CD4-positive, alpha-beta T cell treated with Interleukin-4 for 4 hours (primary cell): ENCODE measurements around the gene TKTL1.
"Not testable (repeated sequence)": the region's sequence is repeated elsewhere in the genome, so short reads cannot be mapped to it uniquely, and the experiment has no call there.

Experiments used
- DNase-seq: peaks from one replicate; pipeline ENCODE4 v3.0.0-alpha.2; 2020

Gene TKTL1

DNA sequence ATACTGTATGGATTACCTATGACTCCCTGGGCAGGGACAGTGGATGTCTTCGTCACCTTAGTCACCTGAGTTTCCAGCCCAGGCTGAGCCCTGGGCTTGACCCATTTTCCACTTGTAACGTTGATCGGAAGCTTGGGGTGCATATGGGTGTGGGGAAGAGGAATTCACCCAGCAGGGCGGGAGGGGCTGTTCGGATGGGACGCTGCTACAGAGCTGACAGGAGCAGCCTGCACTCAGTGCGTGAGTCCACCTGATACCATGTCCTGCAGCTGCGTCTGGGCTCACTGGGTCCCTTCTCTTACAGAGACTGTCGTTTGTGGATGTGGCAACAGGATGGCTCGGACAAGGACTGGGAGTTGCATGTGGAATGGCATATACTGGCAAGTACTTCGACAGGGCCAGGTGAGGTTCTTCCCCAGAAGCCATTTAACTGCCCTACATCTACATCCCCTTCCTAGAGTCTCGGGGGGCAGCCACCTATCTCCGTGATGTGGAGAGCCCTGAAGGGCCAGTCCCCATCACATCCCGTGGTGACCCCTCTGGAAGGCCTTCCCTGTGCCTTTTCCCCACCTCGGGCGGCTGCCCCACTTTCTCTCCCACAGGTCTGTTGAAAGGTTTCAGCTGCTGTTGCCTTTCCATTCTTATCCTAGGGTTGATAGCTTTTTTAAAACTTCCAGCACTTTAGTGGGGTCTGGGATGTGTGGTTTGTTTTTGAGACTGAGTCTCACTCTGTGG, 13.6 kb downstream of the TKTL1 start:
- DNase-seq, result no peak

GRCh38 chrX:154310616-154311536, 15.3 kb downstream of the TKTL1 start:
- DNase-seq, result no peak

GRCh38 chrX:154312116-154312515, 16.5 kb downstream of the TKTL1 start:
- no peak for DNase-seq

GRCh38 chrX:154313147-154313546, 17.6 kb downstream of the TKTL1 start:
- DNase-seq, result peak; percentile 29

- no peak for DNase-seq
Measured at GRCh38 chrX:154315416-154315815, 19.8 kb downstream of the TKTL1 start.

GRCh38 chrX:154317391-154317995, 21.9 kb downstream of the TKTL1 start:
- DNase-seq, result no peak

- no peak for DNase-seq
Measured at GRCh38 chrX:154320406-154320805, 24.8 kb downstream of the TKTL1 start.

DNA sequence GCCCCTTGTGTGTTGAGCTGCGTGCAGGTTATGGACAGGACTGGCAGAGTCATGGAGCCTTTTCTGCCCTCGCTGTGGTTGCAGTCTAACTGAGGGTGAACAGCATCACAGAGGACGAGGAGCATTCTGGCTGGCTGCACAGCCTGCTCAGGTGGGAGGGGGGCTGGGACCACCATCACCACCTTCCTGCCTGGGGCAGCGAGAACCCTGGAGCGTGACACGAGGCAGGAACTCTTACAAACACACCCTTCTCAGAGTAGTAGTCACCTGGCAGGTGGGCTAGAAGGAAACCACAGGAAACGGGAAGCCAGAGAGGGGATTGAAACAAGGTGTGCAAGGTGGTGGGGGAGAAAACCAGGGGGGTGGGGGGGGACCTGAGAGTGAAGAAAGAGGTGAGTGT, 25.6 kb downstream of the TKTL1 start:
- DNase-seq, result no peak

DNA sequence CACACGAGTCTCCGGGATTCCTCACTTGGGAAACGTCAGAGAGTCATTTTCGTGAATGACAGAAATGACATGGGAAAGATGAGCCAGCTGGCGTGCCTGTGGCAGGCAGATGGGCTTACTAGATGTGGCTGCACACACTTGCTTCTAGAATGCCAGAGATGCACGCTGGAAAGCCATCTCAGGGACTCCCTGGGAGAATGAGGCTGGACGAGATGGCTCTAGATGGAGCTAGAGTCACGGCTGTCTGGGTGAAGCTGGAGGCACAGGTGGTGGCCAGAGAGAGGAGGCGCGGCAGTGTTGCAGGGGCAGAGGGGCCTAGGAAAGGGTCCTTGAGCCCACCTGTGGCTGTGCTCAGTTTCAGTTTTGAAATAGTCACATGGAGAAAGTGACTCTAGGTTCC, 26.0 kb downstream of the TKTL1 start:
- no peak for DNase-seq

DNA sequence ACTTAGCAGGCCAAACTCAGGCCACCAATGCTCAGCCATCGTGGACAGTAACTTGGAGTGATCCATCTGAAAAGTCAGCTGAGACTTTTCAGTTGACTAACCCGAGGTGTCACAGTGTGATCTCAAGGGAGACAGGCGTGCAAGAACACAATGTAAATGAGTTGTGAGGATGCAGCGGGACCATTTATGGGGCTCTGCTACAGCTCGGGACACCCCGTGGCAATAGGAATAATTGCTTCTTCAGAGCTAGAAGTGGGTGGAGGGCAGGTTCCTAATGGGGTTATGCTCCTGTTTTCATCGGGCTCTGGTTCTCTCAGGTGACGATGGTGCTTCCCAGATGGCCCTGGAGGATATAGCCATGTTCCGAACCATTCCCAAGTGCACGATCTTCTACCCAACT, 27.3 kb downstream of the TKTL1 start:
- no peak for DNase-seq

GRCh38 chrX:154323537-154323936, 27.9 kb downstream of the TKTL1 start:
- no peak for DNase-seq

DNA sequence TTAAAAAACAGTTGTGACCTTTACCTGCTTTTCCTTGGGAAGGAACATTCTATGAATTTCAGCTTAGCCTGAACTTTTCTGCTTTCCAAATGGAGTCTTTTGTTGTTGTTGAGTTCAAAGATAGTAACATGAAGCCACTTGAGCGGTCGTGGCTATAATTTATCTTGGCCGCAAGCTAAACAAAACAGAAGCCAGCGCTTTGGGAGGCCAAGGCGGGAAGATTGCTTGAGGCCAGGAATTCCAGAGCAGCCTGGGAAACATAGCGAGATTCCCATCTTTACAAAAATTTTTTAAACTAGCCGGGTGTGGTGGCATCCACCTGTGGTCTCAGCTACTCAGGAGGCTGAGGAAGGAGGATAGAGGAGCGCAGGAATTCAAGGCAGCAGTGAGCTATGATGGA, 29.9 kb downstream of the TKTL1 start:
- no peak for DNase-seq

- peak; percentile 48 for DNase-seq
Measured at GRCh38 chrX:154327038-154327820, 31.6 kb downstream of the TKTL1 start.

DNA sequence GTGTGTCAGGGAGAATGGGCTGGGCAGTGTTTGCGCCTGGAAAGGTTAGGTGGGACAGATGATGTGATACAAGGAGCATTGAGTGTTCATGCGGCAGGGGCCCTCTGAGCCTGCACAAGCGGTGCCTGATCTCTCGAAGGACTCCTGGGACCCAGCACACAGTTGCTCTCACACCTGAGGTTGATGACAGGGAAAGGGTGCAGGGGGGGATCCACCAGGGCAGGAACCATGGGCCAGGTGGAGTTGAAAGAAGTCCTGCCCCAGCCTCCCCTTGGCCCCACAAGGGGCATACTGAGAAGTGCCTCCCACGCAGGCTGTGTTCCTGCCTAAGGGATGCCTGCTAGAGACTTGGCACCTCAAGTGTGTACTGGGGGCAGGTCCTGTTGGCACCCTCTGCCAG, 33.1 kb downstream of the TKTL1 start:
- DNase-seq, result no peak

- no peak for DNase-seq
Measured at GRCh38 chrX:154329294-154329693, 33.7 kb downstream of the TKTL1 start.

GRCh38 chrX:154332561-154332960, 37.0 kb downstream of the TKTL1 start:
- no peak for DNase-seq

- DNase-seq, result no peak
Measured at GRCh38 chrX:154333116-154333515, 37.5 kb downstream of the TKTL1 start.

DNA sequence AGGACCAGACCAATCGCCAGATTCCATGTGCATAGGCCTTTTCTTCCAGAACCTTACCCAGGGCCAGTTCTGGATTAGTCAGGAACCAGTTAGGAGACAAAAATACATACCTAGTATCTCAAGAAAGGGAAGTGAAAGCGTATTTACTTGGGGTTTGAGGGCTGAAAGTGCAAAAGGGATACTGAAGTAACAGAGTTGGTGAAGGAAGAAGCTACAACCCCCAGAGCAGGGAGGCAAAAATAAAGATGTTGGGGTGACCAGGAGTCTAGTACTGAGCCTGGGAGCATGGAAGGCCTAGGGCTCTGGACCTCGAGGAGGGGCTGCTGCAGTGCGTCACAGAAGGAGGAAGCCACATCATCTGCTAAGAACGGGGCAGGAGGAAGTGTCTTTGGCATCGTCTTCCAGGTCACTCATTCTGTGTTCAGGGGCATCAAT, 38.3 kb downstream of the TKTL1 start:
- no peak for DNase-seq

DNA sequence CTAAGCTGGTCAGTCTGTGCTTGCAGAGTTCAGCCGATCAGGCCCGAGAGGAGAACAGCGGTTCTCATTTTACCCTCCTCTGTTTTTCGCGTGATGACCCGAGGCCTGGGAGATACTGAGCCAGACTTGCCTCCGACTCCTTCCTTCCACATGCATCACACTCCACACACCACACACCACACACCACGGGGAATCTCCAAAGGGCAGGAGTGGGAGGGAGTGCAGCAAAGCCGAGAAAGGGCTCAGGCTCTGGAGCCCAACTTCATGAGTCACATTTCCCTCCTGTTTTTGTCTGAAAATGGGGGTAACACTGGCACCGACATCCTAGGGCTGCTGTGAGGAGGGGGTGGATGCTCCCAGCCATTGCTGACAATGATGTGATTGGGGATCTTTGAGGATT, 38.9 kb downstream of the TKTL1 start:
- no peak for DNase-seq

DNA sequence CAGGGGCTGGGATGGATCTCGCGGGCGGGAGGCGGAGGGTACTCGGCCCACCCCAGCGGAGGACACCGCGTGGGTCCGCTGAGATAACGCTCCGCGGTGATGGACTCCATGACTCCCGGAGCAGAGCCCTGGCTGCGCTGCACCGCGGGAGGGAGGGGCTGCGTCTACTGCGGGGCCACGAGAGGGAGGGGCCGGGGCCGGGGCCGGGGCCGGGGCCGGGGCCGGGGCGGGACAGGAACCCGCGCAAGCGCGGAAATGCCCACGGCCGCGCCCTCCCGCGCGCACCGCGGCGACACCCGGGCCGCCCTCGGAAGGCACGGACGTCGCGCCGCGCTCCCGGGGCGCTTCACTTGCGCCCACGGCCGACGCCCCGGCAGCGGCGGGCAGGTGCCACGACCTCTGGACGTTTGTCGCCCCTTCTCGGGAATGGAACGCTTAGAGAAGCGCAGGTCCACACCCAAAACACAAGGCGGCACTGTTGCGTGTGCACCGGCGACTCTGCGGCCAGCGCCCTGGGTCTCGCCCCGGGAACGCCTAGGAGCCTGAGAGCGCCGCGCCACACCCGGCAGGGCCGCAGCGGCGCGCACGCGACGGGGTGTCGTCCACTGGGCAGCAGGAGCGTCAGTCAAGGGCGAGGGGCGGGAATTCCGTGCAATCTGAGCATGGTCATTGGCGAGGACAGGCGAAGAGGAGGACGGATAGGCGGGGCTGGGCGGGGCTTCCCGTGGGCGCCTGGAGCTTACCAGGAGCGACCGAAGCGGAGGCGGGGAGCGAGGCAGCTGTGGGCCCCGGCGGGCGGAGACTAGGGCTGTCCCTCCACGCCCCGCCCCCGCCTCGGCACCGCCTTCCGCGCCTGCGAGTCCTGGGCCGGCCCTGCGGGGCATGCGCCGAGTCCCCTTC, 46.1 kb downstream of the TKTL1 start:
- not testable (repeated sequence) for DNase-seq

GRCh38 chrX:154343063-154343462, 47.5 kb downstream of the TKTL1 start:
- DNase-seq, result not testable (repeated sequence)

DNA sequence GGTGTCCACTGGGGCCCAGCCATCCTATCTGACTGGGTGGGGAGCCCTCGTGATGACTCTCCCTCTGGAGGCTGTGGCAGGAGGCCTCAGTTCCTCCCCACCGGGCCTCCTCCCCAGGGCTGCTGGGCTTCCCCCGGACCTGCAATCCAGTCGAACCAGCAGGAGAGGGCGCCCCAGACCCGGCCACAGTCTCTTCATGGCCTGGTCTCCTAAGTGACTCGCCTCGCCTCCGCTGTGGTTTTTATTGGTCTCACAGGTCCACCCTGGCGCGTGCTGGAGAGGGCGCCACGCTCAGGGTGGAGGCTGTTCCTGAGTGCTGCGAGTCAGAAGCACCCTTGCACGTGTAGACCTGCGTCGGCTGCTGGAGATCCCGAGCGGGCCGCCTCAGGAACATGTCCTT, 48.0 kb downstream of the TKTL1 start:
- not testable (repeated sequence) for DNase-seq
